Mammary epithelial cell (primary cell): ENCODE measurements around the gene TYW5.

Experiments
- EZH2 ChIP-seq: IDR thresholded peaks from 2 replicates; pipeline ENCODE4 v1.6.1; 2012; ENCODE audit warnings: low read length, inconsistent platforms, borderline replicate concordance
- TF ChIP-seq, protein P1 (sequence below), 2 donors: IDR thresholded peaks in 1 of 2; conservative IDR thresholded peaks in 1 of 2; 2 replicates each; pipeline ENCODE4 v1.5.1; 2011 to 2012; ENCODE audit warnings: inconsistent platforms in 2 of 2, low read length in 2 of 2, mild to moderate bottlenecking in 2 of 2, control low read depth in 1 of 2, low read depth in 1 of 2; ENCODE audit not compliant: insufficient read depth in 1 of 2; ENCODE audit errors: extremely low read depth in 1 of 2

- TF ChIP-seq, protein P1, sequence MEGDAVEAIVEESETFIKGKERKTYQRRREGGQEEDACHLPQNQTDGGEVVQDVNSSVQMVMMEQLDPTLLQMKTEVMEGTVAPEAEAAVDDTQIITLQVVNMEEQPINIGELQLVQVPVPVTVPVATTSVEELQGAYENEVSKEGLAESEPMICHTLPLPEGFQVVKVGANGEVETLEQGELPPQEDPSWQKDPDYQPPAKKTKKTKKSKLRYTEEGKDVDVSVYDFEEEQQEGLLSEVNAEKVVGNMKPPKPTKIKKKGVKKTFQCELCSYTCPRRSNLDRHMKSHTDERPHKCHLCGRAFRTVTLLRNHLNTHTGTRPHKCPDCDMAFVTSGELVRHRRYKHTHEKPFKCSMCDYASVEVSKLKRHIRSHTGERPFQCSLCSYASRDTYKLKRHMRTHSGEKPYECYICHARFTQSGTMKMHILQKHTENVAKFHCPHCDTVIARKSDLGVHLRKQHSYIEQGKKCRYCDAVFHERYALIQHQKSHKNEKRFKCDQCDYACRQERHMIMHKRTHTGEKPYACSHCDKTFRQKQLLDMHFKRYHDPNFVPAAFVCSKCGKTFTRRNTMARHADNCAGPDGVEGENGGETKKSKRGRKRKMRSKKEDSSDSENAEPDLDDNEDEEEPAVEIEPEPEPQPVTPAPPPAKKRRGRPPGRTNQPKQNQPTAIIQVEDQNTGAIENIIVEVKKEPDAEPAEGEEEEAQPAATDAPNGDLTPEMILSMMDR (conservative IDR thresholded peaks at IDR 0.05 in 1 of 2, IDR thresholded peaks at IDR 0.05 in 1 of 2; ENCODE audit: extremely low read depth in 1 of 2, insufficient read depth in 1 of 2, low read depth in 1 of 2, low read length in 2 of 2): peak; percentile 78 to 82
- TF ChIP-seq EZH2: no peak
These were observed 24.7 kb upstream of the TYW5 start for GRCh38 chr2:199979832-199980628.
